ENCODE data around the gene PACRG.
A peak's percentile ranks its signal among the peaks of the same experiment; 100 is the strongest.

The PACRG gene

GRCh38 chr6:163137398-163137881 is 409.7 kb downstream of the PACRG start:
- no peak for DNase-seq (ENCODE audit: low spot score)

- peak; percentile 71 for DNase-seq (ENCODE audit: low spot score)
Measured at GRCh38 chr6:163146036-163146435, 418.3 kb downstream of the PACRG start.

GRCh38 chr6:163147994-163148393 is 420.2 kb downstream of the PACRG start:
- DNase-seq (ENCODE audit: low spot score) = no peak

GRCh38 chr6:163148451-163149278 is 420.9 kb downstream of the PACRG start:
- no peak for DNase-seq (ENCODE audit: low spot score)

- DNase-seq (ENCODE audit: low spot score) = no peak
Measured at GRCh38 chr6:163149279-163149848, 421.6 kb downstream of the PACRG start.

GRCh38 chr6:163151212-163151611 is 423.4 kb downstream of the PACRG start:
- DNase-seq (ENCODE audit: low spot score) = no peak

GRCh38 chr6:163152701-163153100 is 424.9 kb downstream of the PACRG start:
- no peak for DNase-seq (ENCODE audit: low spot score)

GRCh38 chr6:163159110-163159509 is 431.3 kb downstream of the PACRG start:
- no peak for DNase-seq (ENCODE audit: low spot score)

- no peak for DNase-seq (ENCODE audit: low spot score)
Measured at GRCh38 chr6:163159689-163160088, 431.9 kb downstream of the PACRG start.

GRCh38 chr6:163162007-163162873 is 434.5 kb downstream of the PACRG start:
- no peak for DNase-seq (ENCODE audit: low spot score)

GRCh38 chr6:163162874-163163213 is 435.1 kb downstream of the PACRG start:
- no peak for DNase-seq (ENCODE audit: low spot score)

- DNase-seq (ENCODE audit: low spot score) = no peak
Measured at GRCh38 chr6:163164175-163164900, 436.6 kb downstream of the PACRG start.

- DNase-seq (ENCODE audit: low spot score) = no peak
Measured at GRCh38 chr6:163165155-163165910, 437.6 kb downstream of the PACRG start.

GRCh38 chr6:163165922-163166321 is 438.1 kb downstream of the PACRG start:
- DNase-seq (ENCODE audit: low spot score) = no peak

GRCh38 chr6:163166507-163166906 is 438.7 kb downstream of the PACRG start:
- no peak for DNase-seq (ENCODE audit: low spot score)

- no peak for DNase-seq (ENCODE audit: low spot score)
Measured at GRCh38 chr6:163169521-163169920, 441.7 kb downstream of the PACRG start.

- no peak for DNase-seq (ENCODE audit: low spot score)
Measured at GRCh38 chr6:163170294-163170883, 442.6 kb downstream of the PACRG start.

- DNase-seq (ENCODE audit: low spot score) = no peak
Measured at GRCh38 chr6:163173741-163174140, 446.0 kb downstream of the PACRG start.

GRCh38 chr6:163175301-163175700 is 447.5 kb downstream of the PACRG start:
- DNase-seq (ENCODE audit: low spot score) = no peak

GRCh38 chr6:163176097-163176496 is 448.3 kb downstream of the PACRG start:
- no peak for DNase-seq (ENCODE audit: low spot score)

GRCh38 chr6:163177007-163177406 is 449.2 kb downstream of the PACRG start:
- DNase-seq (ENCODE audit: low spot score) = no peak

Measured in AG08395 (cell line).